Endothelial cell of umbilical vein (primary cell): Measurements from ENCODE around the gene PALMD. TPM values are rescaled to one million over a fixed set of nuclear protein-coding genes. Genes with fewer than 3 reads are reported as not detected.

Source experiments
- BruUV-seq: library from RNA; stranded (reverse); fragments of 400-500 nt; replicated peaks from 2 replicates; lab custom pipeline; 2021; lab: Mats Ljungman, UMichigan
- CTCF ChIA-PET: fragments of 300-600, 350-600 bp; sonication (Branson Sonifier 250); formaldehyde crosslinking; loops from one replicate; lab custom pipeline; 2021; ENCODE audit warnings: antibody characterized with exemption, inconsistent platforms; lab: Charles Lee
- POLR2A ChIA-PET: fragments of 300-600, 350-600 bp; sonication (Branson Sonifier 250); formaldehyde crosslinking; loops from one replicate; lab custom pipeline; 2021; ENCODE audit warnings: antibody characterized with exemption, inconsistent platforms; lab: Charles Lee
- DNase-seq: peaks from one replicate; pipeline ENCODE4 v3.0.0-alpha.2; 2011; ENCODE audit warnings: low read depth, low spot score
- FAIRE-seq: peaks from 2 replicates; lab custom pipeline; 2011; peaks lifted over from hg19 to GRCh38; lab: Jason Lieb, UNC
- H2AFZ ChIP-seq: 2 replicates; pipeline ENCODE4 v1.6.0; 2012; ENCODE audit warnings: low read depth, low read length, control low read depth, inconsistent platforms
- H3K27ac ChIP-seq: 2 replicates; pipeline ENCODE4 v1.5.1; 2011; ENCODE audit warnings: low read depth, mild to moderate bottlenecking, control low read depth, low read length, moderate library complexity; ENCODE audit not compliant: insufficient read depth
- H3K27me3 ChIP-seq, 2 experiments: 2 replicates each; pipeline versions ENCODE4 v1.6.0 to v1.6.1; 2011; ENCODE audit warnings: low read length in 2 of 2, mixed read lengths in 1 of 2; ENCODE audit not compliant: control insufficient read depth in 2 of 2, insufficient read depth in 2 of 2
- H3K36me3 ChIP-seq, 2 experiments: 2 replicates in 1 of 2; 3 replicates in 1 of 2; pipeline ENCODE4 v1.5.1; 2011; ENCODE audit warnings: low read length in 2 of 2, mild to moderate bottlenecking in 1 of 2, moderate library complexity in 1 of 2; ENCODE audit not compliant: control insufficient read depth in 2 of 2, insufficient read depth in 2 of 2; ENCODE audit errors: extremely low read depth in 1 of 2
- H3K4me1 ChIP-seq: 3 replicates; pipeline ENCODE4 v1.5.1; 2011; ENCODE audit warnings: mild to moderate bottlenecking, low read length; ENCODE audit not compliant: control insufficient read depth, insufficient read depth; ENCODE audit errors: extremely low read depth
- H3K4me2 ChIP-seq: 2 replicates; pipeline ENCODE4 v1.6.1; 2011; ENCODE audit warnings: low read length, control low read depth, mixed read lengths; ENCODE audit not compliant: insufficient read depth
- H3K4me3 ChIP-seq, 3 experiments: fragments of 200-600 bp in 1 of 3; sonication (generic), shearing (Covaris generic) in 1 of 3; replicated peaks in 1 of 3; 2 replicates each; pipeline ENCODE4 v1.5.1; 2011 to 2016; ENCODE audit warnings: control low read depth in 3 of 3, low read length in 3 of 3, mild to moderate bottlenecking in 2 of 3, inconsistent platforms in 1 of 3, low read depth in 1 of 3, moderate library complexity in 1 of 3; ENCODE audit not compliant: insufficient read depth in 1 of 3
- H3K79me2 ChIP-seq: 2 replicates; pipeline ENCODE4 v1.6.0; 2012; ENCODE audit warnings: low read length, inconsistent platforms; ENCODE audit not compliant: control insufficient read depth, insufficient read depth
- H3K9ac ChIP-seq: replicated peaks from 2 replicates; pipeline ENCODE3; 2011; ENCODE audit warnings: low read length, control low read depth; ENCODE audit not compliant: insufficient read depth; ENCODE audit errors: extremely low read depth
- H3K9me1 ChIP-seq: replicated peaks from 3 replicates; pipeline ENCODE4 v1.6.0; 2011; ENCODE audit warnings: mild to moderate bottlenecking, low read length; ENCODE audit not compliant: control insufficient read depth, insufficient read depth; ENCODE audit errors: extremely low read depth
- H3K9me3 ChIP-seq: replicated peaks from 2 replicates; pipeline ENCODE4 v1.5.1; 2012; ENCODE audit warnings: low read length, inconsistent platforms; ENCODE audit not compliant: control insufficient read depth, insufficient read depth
- H4K20me1 ChIP-seq: replicated peaks from 2 replicates; pipeline ENCODE3; 2011; ENCODE audit warnings: mild to moderate bottlenecking, low read length; ENCODE audit not compliant: control insufficient read depth, insufficient read depth; ENCODE audit errors: extremely low read depth
- GATA2 ChIP-seq: IDR thresholded peaks from 2 replicates; pipeline ENCODE4 v1.7.0; 2011; ENCODE audit warnings: low read depth, mild to moderate bottlenecking, moderate library complexity, mixed read lengths, low read length; ENCODE audit not compliant: insufficient read length, insufficient read depth
- JUN ChIP-seq: IDR thresholded peaks from 2 replicates; pipeline ENCODE4 v1.6.1; 2011; ENCODE audit warnings: borderline replicate concordance, low read depth; ENCODE audit not compliant: insufficient read length, insufficient read depth
- MYC ChIP-seq: IDR thresholded peaks from one replicate; pipeline ENCODE4 v1.6.1; 2011; ENCODE audit warnings: mild to moderate bottlenecking, low read depth, low read length
- dilution Hi-C: fragments of 300-500 bp; cut with MboI; formaldehyde crosslinking; loops from one replicate; pipeline ENCODE4 v1.15.0; 2019; ENCODE audit warnings: low sequenced_read_pairs; ENCODE audit not compliant: extremely low pct_ligation_motif_present
- intact Hi-C: fragments of 100-400 bp; cut with micrococcal nuclease; formaldehyde crosslinking; loops from one replicate; pipeline ENCODE4 v1.10.0; 2022
- polyA plus RNA-seq, 4 experiments: library from polyadenylated mRNA; depleted of rRNA in 3 of 4; stranded (reverse) in 3 of 4; unstranded in 1 of 4; fragments of >200 nt; gene quantifications; 2 replicates each; pipeline versions ENCODE4 v1.2.1 to v1.2.3, GENCODE V29; 2011 to 2012; ENCODE audit warnings: missing spikeins in 1 of 4
- total RNA-seq: library from RNA; stranded (reverse); gene quantifications from 2 replicates; pipeline ENCODE4 v1.2.3, GENCODE V29; 2021
- TF ChIP-seq, protein P1 (sequence below), 2 donors: IDR thresholded peaks; 1 replicate in 1 of 2; 2 replicates in 1 of 2; pipeline ENCODE4 v1.5.1; 2011; ENCODE audit warnings: low read length in 2 of 2, mild to moderate bottlenecking in 2 of 2, moderate library complexity in 2 of 2, control low read depth in 1 of 2, inconsistent platforms in 1 of 2, low read depth in 1 of 2; ENCODE audit not compliant: insufficient read depth in 1 of 2; ENCODE audit errors: extremely low read depth in 1 of 2

Gene PALMD
- total and polyA plus RNA-seq, 2 donors (not counting 3 experiments of a cell fraction or from before 2014, with no cell fraction given), result 52.6 to 137 TPM

- peak; percentile 74 for DNase-seq
- BruUV-seq, result no TSS peak
- H3K9me3 ChIP-seq, result no peaks in the 10 kb centered on the region
- no peaks in the 10 kb centered on the region for H3K9me1 ChIP-seq
- H4K20me1 ChIP-seq, result no peaks in the 10 kb centered on the region
- ChIA-PET CTCF (interaction anchor here (0.7 to 3.4 kb wide), 6 partner anchors 10 to 980 kb away, joined by 3 to 9 read pairs (median 5); no protein-coding TSS in a partner anchor), POLR2A (no interaction called here)
- no peaks in the 10 kb centered on the region for H3K36me3 ChIP-seq
- H3K27ac ChIP-seq, result peak overlapping the region; percentile 13
- TF ChIP-seq, protein P1, sequence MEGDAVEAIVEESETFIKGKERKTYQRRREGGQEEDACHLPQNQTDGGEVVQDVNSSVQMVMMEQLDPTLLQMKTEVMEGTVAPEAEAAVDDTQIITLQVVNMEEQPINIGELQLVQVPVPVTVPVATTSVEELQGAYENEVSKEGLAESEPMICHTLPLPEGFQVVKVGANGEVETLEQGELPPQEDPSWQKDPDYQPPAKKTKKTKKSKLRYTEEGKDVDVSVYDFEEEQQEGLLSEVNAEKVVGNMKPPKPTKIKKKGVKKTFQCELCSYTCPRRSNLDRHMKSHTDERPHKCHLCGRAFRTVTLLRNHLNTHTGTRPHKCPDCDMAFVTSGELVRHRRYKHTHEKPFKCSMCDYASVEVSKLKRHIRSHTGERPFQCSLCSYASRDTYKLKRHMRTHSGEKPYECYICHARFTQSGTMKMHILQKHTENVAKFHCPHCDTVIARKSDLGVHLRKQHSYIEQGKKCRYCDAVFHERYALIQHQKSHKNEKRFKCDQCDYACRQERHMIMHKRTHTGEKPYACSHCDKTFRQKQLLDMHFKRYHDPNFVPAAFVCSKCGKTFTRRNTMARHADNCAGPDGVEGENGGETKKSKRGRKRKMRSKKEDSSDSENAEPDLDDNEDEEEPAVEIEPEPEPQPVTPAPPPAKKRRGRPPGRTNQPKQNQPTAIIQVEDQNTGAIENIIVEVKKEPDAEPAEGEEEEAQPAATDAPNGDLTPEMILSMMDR (IDR thresholded peaks at IDR 0.05; ENCODE audit: extremely low read depth in 1 of 2, insufficient read depth in 1 of 2, low read depth in 1 of 2, low read length in 2 of 2), result peak; percentile 41 to 70
- TF ChIP-seq GATA2 (peak; percentile 18), JUN (peak; percentile 40), MYC (no peak)
- peaks cover 19% of the 10 kb centered on the region for H3K4me1 ChIP-seq
- H3K4me2 ChIP-seq, result peak overlapping the region; percentile 43
- H3K79me2 ChIP-seq, result no peaks in the 10 kb centered on the region
- peak overlapping the region; percentile 51 for H3K9ac ChIP-seq
- dilution Hi-C loops, result no loop called here
- H2AFZ ChIP-seq, result peak overlapping the region; percentile 70
- H3K27me3 ChIP-seq, result no peaks in the 10 kb centered on the region
- H3K4me3 ChIP-seq, result peak overlapping the region in 1 of 3 experiments; percentile 34
- FAIRE-seq, result peak; percentile 54
- intact Hi-C loops, result loop anchor here (1.0 to 10.0 kb wide), 4 partner anchors 37 to 824 kb away; no protein-coding TSS in a partner anchor
Measured at GRCh38 chr1:99728494-99729235, 82.8 kb downstream of the PALMD start.
